Measurements from ENCODE around the gene FCSK.

FCSK gene

DNA sequence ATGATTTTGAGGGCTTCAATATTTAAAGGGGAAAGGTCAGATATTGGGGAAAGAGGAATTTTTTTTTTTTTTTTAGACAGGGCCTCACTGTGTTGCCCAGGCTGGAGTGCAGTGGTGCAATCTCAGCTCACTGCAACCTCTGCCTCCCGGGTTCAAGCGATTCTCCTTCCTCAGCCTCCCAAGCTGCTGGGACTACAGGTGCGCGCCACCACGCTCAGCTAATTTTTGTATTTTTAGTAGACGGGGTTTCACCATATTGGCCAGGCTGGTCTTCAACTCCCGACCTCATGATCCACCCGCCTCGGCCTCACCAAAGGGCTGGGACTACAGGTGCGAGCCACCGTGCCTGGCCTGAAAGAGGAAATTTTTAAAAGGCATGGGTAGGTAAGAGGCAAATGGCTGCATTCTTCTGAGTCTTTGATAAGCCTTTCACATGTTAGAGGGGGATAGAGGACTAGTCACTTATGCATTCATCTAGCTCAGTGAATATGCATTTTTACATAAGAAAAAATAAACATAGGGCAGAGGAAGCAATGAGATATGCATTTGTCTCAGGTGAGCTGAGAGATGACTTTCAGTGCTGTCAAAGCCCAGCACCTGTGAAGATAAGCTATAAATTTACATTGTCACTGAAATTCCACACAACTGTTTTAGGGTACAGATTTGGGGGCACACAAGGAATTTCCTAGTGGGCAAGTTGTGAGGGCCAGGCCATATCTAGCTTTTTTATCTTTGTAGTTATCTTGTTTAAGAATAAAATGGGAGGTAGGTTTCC, 1.1 kb upstream of the FCSK start:
- no peak for DNase-seq (ENCODE audit: low read depth in 4 of 4, low spot score in 1 of 4)

DNA sequence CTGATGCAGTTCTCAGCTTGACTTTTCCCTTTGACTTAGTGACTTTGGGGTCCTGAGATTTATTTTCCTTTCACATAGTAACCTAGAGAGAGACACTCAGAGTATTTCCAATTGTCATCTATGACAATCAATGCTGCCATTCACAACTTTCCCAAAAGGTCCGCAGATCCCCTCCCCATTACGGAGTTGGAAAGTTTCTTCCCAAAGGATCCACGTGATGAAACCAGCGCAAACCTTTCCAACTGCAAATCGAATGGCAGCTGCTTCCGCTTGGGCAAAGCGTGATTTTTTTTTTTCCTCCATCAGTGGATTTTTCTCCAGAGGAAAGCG, 538 bp upstream of the FCSK start:
- DNase-seq (ENCODE audit: low read depth in 4 of 4, low spot score in 1 of 4) = no peak

DNA sequence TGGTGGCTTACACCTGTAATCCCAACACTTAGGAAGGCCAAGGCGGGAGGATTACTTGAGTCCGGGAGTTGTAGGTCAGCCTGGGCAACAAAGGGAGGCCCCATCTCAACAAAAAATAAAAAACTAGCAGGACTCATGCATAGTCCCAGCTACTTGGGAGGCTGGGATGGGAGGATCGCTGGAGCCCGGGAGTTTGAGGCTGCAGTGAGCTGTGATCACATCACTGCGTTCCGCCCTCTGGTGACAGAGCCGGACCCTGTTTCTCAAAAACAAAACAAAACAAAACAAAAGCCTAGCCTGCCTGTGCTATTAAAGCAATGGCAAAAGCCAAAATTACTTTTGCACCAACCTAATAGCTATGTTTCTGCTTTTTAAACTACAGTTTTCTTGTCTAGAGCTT, 1.5 kb downstream of the FCSK start:
- no peak for DNase-seq (ENCODE audit: low read depth in 4 of 4, low spot score in 1 of 4)

DNA sequence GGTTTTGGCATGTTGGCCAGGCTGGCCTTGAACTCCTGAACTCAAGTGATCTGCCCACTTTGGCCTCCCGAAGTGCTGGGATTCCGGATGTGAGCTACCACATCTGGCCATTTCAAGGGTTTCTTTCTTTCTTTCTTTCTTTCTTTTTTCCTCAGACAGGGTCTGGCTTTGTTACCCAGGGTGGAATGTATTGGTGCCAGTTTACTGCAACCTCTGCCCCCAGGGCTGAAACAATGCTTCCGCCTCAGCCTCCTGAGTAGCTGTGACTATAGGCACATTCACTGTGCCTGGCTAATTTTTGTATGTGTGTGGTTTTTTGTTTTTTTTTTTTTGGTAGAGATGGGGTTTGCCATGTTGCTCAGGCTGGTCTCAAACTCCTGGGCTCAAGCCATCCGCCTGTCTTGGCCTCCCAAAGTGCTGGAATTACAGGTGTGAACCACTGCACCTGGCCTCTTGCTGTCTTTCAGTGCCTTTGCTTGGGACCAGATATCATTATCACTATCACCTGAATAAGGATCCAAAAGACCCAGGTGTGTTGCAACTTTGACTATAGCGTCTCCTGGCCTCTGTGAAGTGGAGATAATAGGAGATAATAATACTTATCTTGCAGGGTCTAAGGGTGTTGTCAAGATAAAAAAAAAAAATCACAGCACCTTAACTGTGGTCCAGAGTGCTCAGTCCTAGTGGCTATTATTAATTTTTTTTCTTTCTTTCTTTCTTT, 3.2 kb downstream of the FCSK start:
- no peak for DNase-seq (ENCODE audit: low read depth in 4 of 4, low spot score in 1 of 4)

DNA sequence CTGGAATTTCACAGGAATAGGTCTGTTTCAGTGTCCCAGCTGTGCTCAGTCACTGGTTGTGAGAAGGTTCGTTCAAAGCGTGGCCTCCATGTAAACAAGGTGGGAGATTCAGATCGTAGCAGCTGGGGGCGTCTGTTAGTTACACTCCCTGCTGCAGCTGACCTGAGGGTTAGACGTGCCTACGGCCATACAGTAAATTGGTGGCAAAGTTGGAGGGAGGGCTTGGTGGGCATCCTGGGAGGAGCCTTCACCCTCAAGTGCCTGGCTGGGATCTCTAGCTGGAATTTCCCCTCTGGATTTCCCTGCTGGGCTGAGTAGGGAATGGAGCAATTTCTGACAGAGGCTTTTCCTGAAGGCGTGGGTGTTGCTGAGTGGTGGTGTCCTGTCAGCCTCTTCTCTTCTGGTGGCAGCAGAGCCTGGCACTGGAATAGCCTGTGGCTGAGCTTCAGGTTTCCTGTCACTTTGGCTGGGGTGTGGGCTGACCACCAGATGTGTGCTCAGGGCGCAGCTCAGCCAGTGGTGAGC, 6.4 kb downstream of the FCSK start:
- DNase-seq (ENCODE audit: low read depth in 4 of 4, low spot score in 1 of 4) = no peak

DNA sequence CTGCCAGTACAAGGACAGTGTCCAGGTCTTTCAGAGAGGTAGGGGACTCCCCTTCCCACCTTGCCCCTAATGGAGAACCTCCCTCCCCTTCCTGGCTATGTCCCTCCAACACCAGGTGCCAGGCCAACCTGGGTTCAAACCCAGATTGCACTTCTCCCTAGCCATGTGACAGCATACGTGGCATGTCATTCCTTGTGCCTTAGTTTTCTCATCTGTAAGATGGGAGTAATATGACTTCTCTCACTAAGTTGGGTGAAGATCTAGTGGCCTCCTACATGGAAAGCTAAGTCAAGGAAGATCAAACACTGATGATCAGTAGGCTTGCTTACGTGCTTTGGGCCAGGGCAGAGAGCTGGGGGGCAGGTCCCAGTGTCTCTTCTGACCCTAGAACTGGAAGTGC, 8.8 kb downstream of the FCSK start:
- DNase-seq (ENCODE audit: low read depth in 4 of 4, low spot score in 1 of 4) = no peak

DNA sequence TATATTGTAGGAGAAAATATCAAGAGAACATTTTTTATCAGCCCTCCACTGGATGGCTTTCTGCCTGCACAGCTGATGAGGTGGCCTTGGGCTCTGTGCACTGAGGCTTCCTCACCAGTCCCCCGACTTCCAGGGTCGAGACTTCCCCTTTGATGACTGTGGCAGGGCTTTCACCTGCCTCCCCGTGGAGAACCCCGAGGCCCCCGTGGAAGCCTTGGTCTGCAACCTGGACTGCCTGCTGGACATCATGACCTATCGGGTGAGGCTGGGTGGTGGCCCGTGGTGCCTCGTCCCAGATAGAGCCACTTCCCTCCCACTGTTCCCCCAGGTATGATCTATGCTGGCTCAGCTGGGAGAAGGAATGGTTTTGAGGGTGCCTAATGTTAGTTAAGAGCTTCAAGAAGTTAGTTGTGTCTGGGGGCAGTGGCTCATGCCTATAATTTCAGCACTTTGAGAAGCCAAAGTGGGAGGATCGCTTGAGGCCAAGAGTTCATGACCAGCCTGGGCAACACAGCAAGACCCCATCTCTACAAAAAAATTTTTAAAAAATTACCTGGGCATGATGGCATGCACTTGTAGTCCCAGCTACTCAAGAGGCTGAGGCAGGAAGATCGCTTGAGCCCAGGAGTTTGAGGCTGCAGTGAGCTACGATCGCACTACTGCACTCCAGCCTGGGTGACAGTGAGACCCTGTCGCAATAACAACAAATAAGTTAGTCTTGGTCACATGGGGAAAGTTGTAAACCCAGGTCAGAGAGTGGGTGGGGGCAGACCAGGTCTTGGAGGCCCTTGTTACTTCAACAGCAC, 11.8 kb downstream of the FCSK start:
- DNase-seq (ENCODE audit: low read depth in 4 of 4, low spot score in 1 of 4) = no peak

DNA sequence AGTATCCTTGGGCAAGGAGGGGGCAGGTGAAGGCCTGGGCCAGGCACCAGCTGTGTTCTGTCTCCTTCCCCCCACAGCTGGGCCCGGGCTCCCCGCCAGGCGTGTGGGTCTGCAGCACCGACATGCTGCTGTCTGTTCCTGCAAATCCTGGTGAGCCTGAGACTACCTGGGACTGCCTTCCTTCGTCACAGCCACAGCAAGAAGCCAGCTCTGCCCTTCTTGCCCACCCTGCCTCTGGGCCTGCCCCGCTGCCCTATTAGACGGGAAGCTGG, 12.3 kb downstream of the FCSK start:
- no peak for DNase-seq (ENCODE audit: low read depth in 4 of 4, low spot score in 1 of 4)

DNA sequence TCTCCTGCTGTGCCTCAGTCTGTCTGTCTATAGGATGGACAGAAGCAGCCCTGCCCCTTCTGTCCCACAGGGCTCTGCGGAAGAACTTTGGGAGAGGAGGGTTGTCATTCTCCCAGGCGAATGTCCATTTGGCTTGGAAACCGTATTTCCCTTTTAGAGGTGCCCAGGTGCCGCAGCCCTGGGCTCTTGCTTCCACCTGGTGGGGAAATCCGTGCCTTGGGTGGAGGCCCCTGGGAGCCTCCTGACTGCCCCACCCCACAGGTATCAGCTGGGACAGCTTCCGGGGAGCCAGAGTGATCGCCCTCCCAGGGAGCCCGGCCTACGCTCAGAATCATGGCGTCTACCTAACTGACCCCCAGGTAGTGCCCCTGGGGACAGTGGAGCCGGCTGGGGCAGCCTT, 12.7 kb downstream of the FCSK start:
- DNase-seq (ENCODE audit: low read depth in 4 of 4, low spot score in 1 of 4) = no peak

DNA sequence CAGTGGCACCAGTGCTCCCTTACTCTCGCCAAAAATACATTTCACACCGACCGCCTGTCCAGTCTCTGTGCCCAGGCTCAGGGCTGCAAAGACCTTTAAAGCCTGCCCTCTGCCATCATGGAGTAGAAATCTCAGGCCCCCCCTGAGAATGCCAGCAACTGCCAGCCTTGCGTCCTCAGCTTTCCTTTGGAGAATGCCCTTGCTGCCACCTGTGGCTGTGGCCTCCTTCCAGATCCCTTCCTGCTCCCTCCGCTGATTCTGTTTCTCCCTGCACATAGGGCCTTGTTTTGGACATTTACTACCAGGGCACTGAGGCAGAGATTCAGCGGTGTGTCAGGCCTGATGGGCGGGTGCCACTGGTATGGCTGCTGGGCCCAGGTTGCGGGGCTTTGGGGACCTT, 13.2 kb downstream of the FCSK start:
- DNase-seq (ENCODE audit: low read depth in 4 of 4, low spot score in 1 of 4) = no peak

DNA sequence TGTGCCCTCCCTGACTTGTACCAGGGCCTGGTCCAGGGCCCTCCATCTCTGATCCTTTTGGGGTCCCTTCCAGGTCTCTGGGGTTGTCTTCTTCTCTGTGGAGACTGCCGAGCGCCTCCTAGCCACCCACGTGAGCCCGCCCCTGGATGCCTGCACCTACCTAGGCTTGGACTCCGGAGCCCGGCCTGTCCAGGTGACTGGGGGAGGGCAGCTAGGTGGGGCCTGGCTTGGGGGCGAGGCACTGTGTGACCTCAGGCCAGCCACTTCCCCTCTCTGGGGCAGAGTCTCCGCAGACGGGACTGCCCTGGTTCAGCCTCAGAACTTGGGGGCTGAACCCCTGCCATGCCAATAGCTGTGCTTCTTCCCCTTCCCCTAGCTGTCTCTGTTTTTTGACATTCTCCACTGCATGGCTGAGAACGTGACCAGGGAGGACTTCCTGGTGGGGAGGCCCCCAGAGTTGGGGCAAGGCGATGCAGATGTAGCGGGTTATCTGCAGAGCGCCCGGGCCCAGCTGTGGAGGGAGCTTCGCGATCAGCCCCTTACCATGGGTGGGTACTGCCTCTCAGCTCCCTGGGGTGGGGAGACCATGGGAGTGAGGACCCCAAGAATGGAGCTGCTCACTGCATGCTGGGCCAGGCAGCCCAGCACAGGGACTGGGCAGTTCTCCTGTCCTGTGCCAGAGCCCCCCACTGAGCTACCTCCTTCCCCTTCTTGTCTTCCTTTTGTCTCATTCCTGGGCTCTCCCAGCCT, 14.6 kb downstream of the FCSK start:
- no peak for DNase-seq (ENCODE audit: low read depth in 4 of 4, low spot score in 1 of 4)

DNA sequence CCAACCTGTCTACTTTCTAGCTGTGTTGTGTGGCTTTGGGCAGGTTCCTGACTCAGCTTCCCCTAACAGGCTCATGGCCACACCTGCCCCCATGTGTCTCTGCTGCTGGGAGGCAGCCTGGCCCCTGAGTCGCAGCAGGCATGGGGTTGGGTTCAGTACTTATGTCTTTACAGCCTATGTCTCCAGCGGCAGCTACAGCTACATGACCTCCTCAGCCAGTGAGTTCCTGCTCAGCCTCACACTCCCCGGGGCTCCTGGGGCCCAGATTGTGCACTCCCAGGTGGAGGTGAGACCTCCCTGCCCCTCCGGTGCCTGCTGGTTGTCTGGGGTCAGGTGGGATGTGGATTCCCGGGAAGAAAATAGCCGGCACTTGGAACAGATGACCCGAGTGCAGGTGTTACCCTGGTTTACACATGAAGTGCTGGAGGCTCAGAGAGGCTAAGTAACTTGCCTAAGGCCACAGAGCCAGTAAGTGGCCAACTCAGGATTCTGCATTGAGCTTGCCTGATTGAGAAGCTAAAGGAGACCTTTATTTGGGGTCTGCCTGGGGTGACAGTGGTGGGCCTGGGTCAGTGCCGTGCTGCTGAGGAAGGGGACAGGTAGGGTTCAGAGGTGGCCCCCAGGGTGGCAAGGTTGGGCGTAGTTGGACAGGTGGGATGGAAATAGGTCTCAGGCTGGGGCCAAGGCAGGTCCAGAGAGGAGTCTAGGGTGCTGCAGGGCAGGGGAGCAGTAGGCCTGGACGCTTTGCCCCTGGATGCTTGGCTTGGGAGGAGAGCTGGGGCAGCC, 15.9 kb downstream of the FCSK start:
- DNase-seq (ENCODE audit: low read depth in 4 of 4, low spot score in 1 of 4) = no peak

DNA sequence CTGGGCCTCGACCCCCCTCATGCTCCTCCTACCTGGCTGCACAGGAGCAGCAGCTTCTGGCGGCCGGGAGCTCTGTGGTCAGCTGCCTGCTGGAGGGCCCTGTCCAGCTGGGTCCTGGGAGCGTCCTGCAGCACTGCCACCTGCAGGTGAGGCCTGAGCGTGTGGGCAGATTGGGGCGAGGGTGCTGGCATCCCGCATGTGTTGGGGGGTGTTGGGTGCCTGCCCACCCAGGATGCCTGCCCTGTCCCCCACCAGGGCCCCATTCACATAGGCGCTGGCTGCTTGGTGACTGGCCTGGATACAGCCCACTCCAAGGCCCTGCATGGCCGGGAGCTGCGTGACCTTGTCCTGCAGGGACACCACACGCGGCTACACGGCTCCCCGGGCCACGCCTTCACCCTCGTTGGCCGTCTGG, 16.5 kb downstream of the FCSK start:
- no peak for DNase-seq (ENCODE audit: low read depth in 4 of 4, low spot score in 1 of 4)

DNA sequence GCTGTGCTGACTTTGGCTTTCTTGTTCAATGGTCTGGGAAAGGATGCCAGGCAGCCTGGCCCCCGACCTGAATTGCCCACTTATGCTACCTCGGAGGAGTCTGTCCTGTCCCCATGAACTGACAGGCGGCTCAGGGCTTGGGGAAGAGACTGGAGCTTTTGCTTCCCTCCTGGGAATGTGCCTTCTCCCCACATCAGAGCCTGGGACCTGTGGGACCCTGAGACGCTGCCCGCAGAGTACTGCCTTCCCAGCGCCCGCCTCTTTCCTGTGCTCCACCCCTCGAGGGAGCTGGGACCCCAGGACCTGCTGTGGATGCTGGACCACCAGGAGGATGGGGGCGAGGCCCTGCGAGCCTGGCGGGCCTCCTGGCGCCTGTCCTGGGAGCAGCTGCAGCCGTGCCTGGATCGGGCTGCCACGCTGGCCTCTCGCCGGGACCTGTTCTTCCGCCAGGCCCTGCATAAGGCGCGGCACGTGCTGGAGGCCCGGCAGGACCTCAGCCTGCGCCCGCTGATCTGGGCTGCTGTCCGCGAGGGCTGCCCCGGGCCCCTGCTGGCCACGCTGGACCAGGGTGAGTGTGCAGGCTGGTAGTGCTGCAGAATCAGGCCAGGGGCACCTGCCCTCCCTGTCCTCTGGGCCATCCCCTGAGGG, 18.5 kb downstream of the FCSK start:
- DNase-seq (ENCODE audit: low read depth in 4 of 4, low spot score in 1 of 4) = no peak

DNA sequence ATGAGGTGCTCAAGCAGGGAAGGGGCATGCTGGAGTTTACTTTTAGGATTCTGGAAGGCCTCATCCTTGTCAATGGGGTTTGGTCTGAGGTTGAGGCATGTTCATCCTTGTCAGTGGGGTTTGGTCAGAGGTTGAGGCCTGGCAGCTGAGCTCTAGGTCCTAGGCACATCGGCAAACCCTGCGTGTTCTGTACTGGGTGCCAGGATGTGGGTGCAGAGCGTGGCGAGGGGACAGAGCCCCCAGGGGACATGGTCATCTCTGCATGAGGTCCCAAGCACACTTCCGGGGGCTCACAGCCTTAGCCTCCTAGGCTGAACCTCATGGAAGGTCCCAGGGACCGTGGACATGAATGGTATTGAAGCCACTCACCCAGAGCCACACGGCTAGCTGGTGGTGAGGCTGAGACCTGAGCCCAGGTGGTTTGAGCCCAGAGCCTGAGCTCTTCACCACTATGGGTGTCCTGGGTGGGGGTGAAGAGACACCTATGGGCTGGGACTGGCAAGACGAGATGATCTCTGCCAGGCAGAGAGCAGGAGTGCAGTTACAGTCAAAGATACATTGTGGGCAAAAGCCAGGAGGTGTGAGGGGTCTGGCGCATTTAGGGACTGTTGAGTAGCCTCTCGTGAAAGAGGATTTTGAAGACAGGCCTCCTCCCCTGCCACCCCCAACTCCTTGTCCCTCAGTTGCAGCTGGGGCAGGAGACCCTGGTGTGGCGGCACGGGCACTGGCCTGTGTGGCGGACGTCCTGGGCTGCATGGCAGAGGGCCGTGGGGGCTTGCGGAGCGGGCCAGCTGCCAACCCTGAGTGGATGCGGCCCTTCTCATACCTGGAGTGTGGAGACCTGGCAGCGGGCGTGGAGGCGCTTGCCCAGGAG, 19.3 kb downstream of the FCSK start:
- no peak for DNase-seq (ENCODE audit: low read depth in 4 of 4, low spot score in 1 of 4)

DNA sequence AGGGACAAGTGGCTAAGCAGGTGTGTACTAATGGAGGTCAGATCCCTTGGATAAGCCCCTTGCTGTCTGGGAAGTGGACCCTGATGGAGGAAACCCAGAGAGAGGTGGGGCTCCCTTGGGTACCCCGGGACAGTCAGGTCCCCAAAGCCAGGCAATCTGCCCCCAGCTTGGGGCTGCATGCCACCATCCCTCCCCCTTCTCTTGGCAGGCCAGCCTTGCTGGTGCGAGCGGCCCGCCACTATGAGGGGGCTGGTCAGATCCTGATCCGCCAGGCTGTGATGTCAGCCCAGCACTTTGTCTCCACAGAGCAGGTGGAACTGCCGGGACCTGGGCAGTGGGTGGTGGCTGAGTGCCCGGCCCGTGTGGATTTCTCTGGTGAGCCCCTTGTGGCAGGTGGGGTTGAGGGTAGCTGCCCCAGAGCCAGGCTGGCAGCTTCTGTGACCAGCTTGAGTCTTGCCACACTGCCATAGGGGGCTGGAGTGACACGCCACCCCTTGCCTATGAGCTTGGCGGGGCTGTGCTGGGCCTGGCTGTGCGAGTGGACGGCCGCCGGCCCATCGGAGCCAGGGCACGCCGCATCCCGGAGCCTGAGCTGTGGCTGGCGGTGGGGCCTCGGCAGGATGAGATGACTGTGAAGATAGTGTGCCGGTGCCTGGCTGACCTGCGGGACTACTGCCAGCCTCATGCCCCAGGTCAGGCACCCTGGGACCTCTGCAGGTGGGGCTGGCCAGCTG, 20.1 kb downstream of the FCSK start:
- no peak for DNase-seq (ENCODE audit: low read depth in 4 of 4, low spot score in 1 of 4)

DNA sequence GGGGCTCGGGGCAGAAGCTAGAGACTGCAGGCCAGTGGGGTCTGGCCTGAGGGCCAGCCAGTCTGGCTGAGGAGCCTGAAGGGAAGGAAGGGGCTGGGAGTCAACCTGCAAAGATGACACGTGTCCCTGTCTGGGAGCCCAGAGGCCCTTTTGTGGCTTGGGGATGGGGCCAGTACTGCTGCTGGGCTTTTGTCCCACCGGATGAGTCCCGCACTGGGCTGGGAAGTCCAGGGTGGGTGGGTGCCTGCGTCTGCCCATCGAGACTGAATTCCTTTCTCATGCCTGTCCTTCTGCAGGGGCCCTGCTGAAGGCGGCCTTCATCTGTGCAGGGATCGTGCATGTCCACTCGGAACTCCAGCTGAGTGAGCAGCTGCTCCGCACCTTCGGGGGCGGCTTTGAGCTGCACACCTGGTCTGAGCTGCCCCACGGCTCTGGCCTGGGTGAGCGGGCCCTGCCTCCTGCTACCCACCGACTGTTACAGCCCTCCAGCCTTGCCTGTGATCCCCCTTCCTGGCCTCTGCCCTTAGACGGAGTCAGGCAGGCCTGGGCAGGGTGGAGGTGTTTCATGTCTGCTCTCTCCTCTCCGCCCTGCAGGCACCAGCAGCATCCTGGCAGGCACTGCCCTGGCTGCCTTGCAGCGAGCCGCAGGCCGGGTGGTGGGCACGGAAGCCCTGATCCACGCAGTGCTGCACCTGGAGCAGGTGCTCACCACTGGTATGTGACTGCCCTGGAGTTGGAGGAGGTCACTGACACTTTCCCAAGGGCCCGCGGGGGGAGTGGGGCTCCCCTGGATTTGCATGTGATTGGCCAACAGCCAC, 20.9 kb downstream of the FCSK start:
- no peak for DNase-seq (ENCODE audit: low read depth in 4 of 4, low spot score in 1 of 4)
